ENCODE results near the gene CFAP206. TPM values are rescaled to one million over a fixed set of nuclear protein-coding genes. Genes with fewer than 3 reads are reported as not detected.
"Not testable (repeated sequence)": the region's sequence is repeated elsewhere in the genome, so short reads cannot be mapped to it uniquely, and the experiment has no call there.

CFAP206 gene
- total and polyA plus RNA-seq, 10 of the 15 experiments (the other 5 are each of a cell fraction or from before 2014, with no cell fraction given), result 0.04 to 0.24 (median 0.09) TPM; not detected in 6

DNA sequence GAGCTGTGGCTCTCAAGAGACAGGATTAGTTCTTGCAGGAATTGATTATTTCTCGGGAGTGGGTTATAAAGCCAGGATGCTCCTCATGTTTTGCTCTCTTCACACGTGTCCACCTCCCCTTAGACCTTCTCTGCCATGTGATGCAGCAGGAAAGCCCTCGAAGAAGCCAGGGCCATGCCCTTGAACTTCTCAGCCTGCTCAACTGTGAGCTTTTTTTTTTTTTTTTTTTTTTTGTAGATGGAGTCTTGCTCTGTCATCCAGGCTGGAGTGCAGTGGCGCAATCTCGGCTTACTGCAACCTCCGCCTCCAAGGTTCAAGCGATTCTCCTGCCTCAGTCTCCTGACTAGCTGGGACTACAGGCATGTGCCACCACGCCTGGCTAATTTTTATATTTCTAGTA, 81.6 kb downstream of the CFAP206 start:
- ChIA-PET CTCF (interaction anchor here (0.9 kb wide), 1 partner anchor 98 kb away, joined by 4 read pairs; no protein-coding TSS in a partner anchor), POLR2A (interaction anchor here (0.6 to 0.8 kb wide), 6 partner anchors 14 to 687 kb away, joined by 3 to 8 read pairs (median 4); no protein-coding TSS in a partner anchor), SMC1A (ENCODE audit: uncharacterized antibody, unreplicated experiment) (interaction anchor here (0.8 to 1.0 kb wide), 2 partner anchors 14 to 307 kb away, joined by 3 read pairs; no protein-coding TSS in a partner anchor), RAD21 (ENCODE audit: unreplicated experiment) (interaction anchor here (0.7 kb wide), 1 partner anchor 78 kb away, joined by 4 read pairs; no protein-coding TSS in a partner anchor)
- H3K27ac ChIP-seq (ENCODE audit: control insufficient read depth, insufficient read depth); H3K9ac ChIP-seq (ENCODE audit: control insufficient read depth, insufficient read depth, low read length); in situ Hi-C loops (cut with MboI); H2AFZ ChIP-seq (ENCODE audit: control insufficient read depth, low read depth, low read length); H3K27me3 ChIP-seq (replicated peaks in 1 of 2; ENCODE audit: control insufficient read depth in 2 of 2, insufficient read depth in 2 of 2, low read length in 1 of 2); H3K4me3 ChIP-seq; DNase-seq (ENCODE audit: low read depth, low spot score); H3K79me2 ChIP-seq (ENCODE audit: control insufficient read depth, insufficient read depth, low read length); H3K9me3 ChIP-seq (replicated peaks; ENCODE audit: control insufficient read depth, insufficient read depth, low read length); intact Hi-C loops (cut with micrococcal nuclease; ENCODE audit: unreplicated experiment); H4K20me1 ChIP-seq (ENCODE audit: control insufficient read depth, insufficient read depth); H3K36me3 ChIP-seq (ENCODE audit: control insufficient read depth in 2 of 2, insufficient read depth in 2 of 2, low read length in 1 of 2); H3K4me2 ChIP-seq (ENCODE audit: control insufficient read depth, insufficient read depth); BruUV-seq (replicated peaks); H3K4me1 ChIP-seq (ENCODE audit: control insufficient read depth, insufficient read depth, low read length); ATAC-seq; FAIRE-seq: not testable (repeated sequence)
- WGBS (ENCODE audit: insufficient coverage, insufficient replicate concordance, low lambda C conversion rate, missing lambda C conversion rate), result 97% methylated on average over 6 of the region's 8 CpGs

DNA sequence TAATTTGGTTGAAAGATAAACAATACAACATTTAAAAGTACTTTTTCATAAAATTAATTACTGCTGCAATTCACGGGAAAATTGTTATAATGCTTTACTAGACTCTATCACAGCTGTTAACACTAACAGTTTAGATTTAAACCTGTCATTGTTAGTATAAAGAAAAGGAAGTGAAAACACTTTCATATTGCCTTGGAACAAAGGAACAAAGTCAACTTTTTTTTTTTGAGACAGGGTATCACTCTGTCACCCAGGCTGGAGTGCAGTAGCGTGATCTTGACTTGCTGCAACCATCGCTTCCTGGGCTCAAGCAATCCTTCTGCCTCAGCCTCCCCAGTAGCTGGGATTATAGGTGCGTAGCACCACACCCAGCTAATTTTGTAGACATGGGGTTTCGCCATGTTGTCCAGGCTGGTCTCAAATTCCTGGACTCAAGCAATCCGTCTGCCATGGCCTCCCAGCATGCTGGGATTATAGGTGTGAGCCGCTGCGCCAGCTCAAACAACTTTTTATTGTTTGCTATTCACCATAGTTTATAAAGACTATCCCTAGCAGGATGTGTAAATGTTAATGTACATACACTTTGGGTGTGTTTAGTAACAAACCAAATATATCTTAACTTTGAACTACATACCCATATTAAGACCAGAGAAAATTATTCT, 87.1 kb downstream of the CFAP206 start:
- H3K4me1 ChIP-seq (ENCODE audit: control insufficient read depth, insufficient read depth, low read length), result peaks cover 4% of the 10 kb centered on the region
- WGBS (ENCODE audit: insufficient coverage, insufficient replicate concordance, low lambda C conversion rate, missing lambda C conversion rate), result 92% methylated on average over 8 of the region's 8 CpGs
- ATAC-seq (peak; percentile 90), DNase-seq (ENCODE audit: low read depth, low spot score) (no peak), FAIRE-seq (no peak)
- no peaks in the 10 kb centered on the region for H3K27me3 ChIP-seq (replicated peaks in 1 of 2; ENCODE audit: control insufficient read depth in 2 of 2, insufficient read depth in 2 of 2, low read length in 1 of 2)
- no peaks in the 10 kb centered on the region for H3K9me3 ChIP-seq (replicated peaks; ENCODE audit: control insufficient read depth, insufficient read depth, low read length)
- in situ Hi-C loops (cut with MboI) (no loop called here), intact Hi-C loops (cut with micrococcal nuclease; ENCODE audit: unreplicated experiment) (no loop called here)
- no peak overlapping the region for H3K4me2 ChIP-seq (ENCODE audit: control insufficient read depth, insufficient read depth)
- H3K79me2 ChIP-seq (ENCODE audit: control insufficient read depth, insufficient read depth, low read length), result no peaks in the 10 kb centered on the region
- no TSS peak for BruUV-seq (replicated peaks)
- ChIA-PET CTCF (interaction anchor here (0.6 to 1.6 kb wide), 4 partner anchors 11 to 416 kb away, joined by 3 to 5 read pairs (median 3); no protein-coding TSS in a partner anchor), SMC1A (ENCODE audit: uncharacterized antibody, unreplicated experiment) (interaction anchor here (0.7 to 2.8 kb wide), 7 partner anchors 9 to 1373 kb away, joined by 3 to 10 read pairs (median 4); no protein-coding TSS in a partner anchor), RAD21 (ENCODE audit: unreplicated experiment) (interaction anchor here (1.6 kb wide), 1 partner anchor 303 kb away, joined by 3 read pairs; no protein-coding TSS in a partner anchor), POLR2A (interaction anchor here (1.3 kb wide), 1 partner anchor 71 kb away, joined by 3 read pairs; no protein-coding TSS in a partner anchor)
- H3K4me3 ChIP-seq, result no peak overlapping the region
- no peaks in the 10 kb centered on the region for H4K20me1 ChIP-seq (ENCODE audit: control insufficient read depth, insufficient read depth)
- peaks cover 0 to 2% of the 10 kb centered on the region in 2 experiments; a peak in 2 of 4 replicates for H3K36me3 ChIP-seq (ENCODE audit: control insufficient read depth in 2 of 2, insufficient read depth in 2 of 2, low read length in 1 of 2)
- H3K9ac ChIP-seq (ENCODE audit: control insufficient read depth, insufficient read depth, low read length), result no peak overlapping the region
- H2AFZ ChIP-seq (ENCODE audit: control insufficient read depth, low read depth, low read length), result no peak overlapping the region
- no peak overlapping the region for H3K27ac ChIP-seq (ENCODE audit: control insufficient read depth, insufficient read depth)
- TF ChIP-seq NR2C2 (IDR thresholded peaks at IDR 0.05; ENCODE audit: borderline replicate concordance, control insufficient read depth, insufficient read length, low read depth) (no peak), NR2F1 (conservative IDR thresholded peaks at IDR 0.05) (no peak), SMARCA5 (IDR thresholded peaks at IDR 0.05) (no peak), ZNF384 (IDR thresholded peaks at IDR 0.05; ENCODE audit: borderline replicate concordance, low read depth, low read length) (peak; percentile 73), BACH1 (IDR thresholded peaks at IDR 0.05; ENCODE audit: borderline replicate concordance) (no peak), DPF2 (IDR thresholded peaks at IDR 0.05) (0 out of 2 replicates have a peak, but pooled peaks have one; percentile 17), MTA2 (IDR thresholded peaks at IDR 0.05; ENCODE audit: low read depth) (peak; percentile 36; the same call in 1 of the 2 replicates), ESRRA (IDR thresholded peaks at IDR 0.05; ENCODE audit: low read length) (no peak), TCF12 (IDR thresholded peaks at IDR 0.05; ENCODE audit: low read depth, low read length) (no peak), MYB (IDR thresholded peaks at IDR 0.05; ENCODE audit: borderline replicate concordance, low read depth, low read length) (no peak)
- TF ChIP-seq, protein P1, sequence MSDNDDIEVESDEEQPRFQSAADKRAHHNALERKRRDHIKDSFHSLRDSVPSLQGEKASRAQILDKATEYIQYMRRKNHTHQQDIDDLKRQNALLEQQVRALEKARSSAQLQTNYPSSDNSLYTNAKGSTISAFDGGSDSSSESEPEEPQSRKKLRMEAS (IDR thresholded peaks at IDR 0.05; ENCODE audit: low read depth, low read length), result no peak
- TF ChIP-seq, protein P2, sequence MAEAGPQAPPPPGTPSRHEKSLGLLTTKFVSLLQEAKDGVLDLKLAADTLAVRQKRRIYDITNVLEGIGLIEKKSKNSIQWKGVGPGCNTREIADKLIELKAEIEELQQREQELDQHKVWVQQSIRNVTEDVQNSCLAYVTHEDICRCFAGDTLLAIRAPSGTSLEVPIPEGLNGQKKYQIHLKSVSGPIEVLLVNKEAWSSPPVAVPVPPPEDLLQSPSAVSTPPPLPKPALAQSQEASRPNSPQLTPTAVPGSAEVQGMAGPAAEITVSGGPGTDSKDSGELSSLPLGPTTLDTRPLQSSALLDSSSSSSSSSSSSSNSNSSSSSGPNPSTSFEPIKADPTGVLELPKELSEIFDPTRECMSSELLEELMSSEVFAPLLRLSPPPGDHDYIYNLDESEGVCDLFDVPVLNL (IDR thresholded peaks at IDR 0.05; ENCODE audit: low read depth, low read length), result no peak
- TF ChIP-seq, protein P3, sequence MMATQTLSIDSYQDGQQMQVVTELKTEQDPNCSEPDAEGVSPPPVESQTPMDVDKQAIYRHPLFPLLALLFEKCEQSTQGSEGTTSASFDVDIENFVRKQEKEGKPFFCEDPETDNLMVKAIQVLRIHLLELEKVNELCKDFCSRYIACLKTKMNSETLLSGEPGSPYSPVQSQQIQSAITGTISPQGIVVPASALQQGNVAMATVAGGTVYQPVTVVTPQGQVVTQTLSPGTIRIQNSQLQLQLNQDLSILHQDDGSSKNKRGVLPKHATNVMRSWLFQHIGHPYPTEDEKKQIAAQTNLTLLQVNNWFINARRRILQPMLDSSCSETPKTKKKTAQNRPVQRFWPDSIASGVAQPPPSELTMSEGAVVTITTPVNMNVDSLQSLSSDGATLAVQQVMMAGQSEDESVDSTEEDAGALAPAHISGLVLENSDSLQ (IDR thresholded peaks at IDR 0.05), result 0 out of 2 replicates have a peak, but pooled peaks have one; percentile 22
